HEK293T (cell line): ENCODE results near the gene LRP1B.

Source experiments
- CTCF ChIA-PET: fragments of 350-600 bp; formaldehyde crosslinking; extraction: SDS; loops from one replicate; lab custom pipeline; 2021; ENCODE audit warnings: antibody characterized with exemption, inconsistent platforms; lab: Yijun Ruan, JAX
- POLR2A ChIA-PET: fragments of 350-600 bp; formaldehyde crosslinking; extraction: SDS; loops from one replicate; lab custom pipeline; 2020; ENCODE audit warnings: antibody characterized with exemption, inconsistent platforms; lab: Yijun Ruan, JAX
- DNase-seq: peaks from one replicate; pipeline ENCODE4 v3.0.0; 2012; ENCODE audit warnings: mixed read lengths; ENCODE audit errors: extremely low spot score
- ARNT ChIP-seq: fragments of 450-650 bp; IDR thresholded peaks from 2 replicates; pipeline ENCODE4 v1.6.1; 2017; ENCODE audit warnings: mild to moderate bottlenecking
- BHLHE40 ChIP-seq: fragments of 450-650 bp; IDR thresholded peaks from 2 replicates; pipeline ENCODE4 v1.6.1; 2016; ENCODE audit warnings: mild to moderate bottlenecking, moderate library complexity, borderline replicate concordance
- CTBP1 ChIP-seq: fragments of 450-650 bp; IDR thresholded peaks from 2 replicates; pipeline ENCODE4 v1.6.1; 2016; ENCODE audit warnings: borderline replicate concordance
- ELF4 ChIP-seq: fragments of 450-650 bp; IDR thresholded peaks from 2 replicates; pipeline ENCODE4 v1.6.1; 2017; ENCODE audit warnings: antibody characterized with exemption
- FOXA1 ChIP-seq: fragments of 450-650 bp; IDR thresholded peaks from 2 replicates; pipeline ENCODE4 v1.6.1; 2016; ENCODE audit warnings: mild to moderate bottlenecking
- FOXK2 ChIP-seq: fragments of 450-650 bp; IDR thresholded peaks from 2 replicates; pipeline ENCODE4 v1.6.1; 2016; ENCODE audit warnings: mild to moderate bottlenecking
- FOXM1 ChIP-seq: fragments of 450-650 bp; IDR thresholded peaks from 2 replicates; pipeline ENCODE4 v1.6.1; 2017; ENCODE audit warnings: mild to moderate bottlenecking, borderline replicate concordance
- HDGF ChIP-seq: fragments of 450-650 bp; IDR thresholded peaks from 2 replicates; pipeline ENCODE4 v1.6.1; 2017; ENCODE audit warnings: antibody characterized with exemption, borderline replicate concordance
- L3MBTL2 ChIP-seq: fragments of 450-650 bp; conservative IDR thresholded peaks from 2 replicates; pipeline ENCODE4 v1.6.1; 2016; ENCODE audit warnings: mild to moderate bottlenecking
- LEF1 ChIP-seq: fragments of 450-650 bp; IDR thresholded peaks from 2 replicates; pipeline ENCODE4 v1.6.1; 2017; ENCODE audit warnings: mild to moderate bottlenecking, borderline replicate concordance
- NFRKB ChIP-seq: fragments of 450-650 bp; IDR thresholded peaks from 2 replicates; pipeline ENCODE4 v1.6.1; 2016; ENCODE audit warnings: mild to moderate bottlenecking, moderate library complexity
- PKNOX1 ChIP-seq: fragments of 450-650 bp; IDR thresholded peaks from 2 replicates; pipeline ENCODE4 v1.6.1; 2016
- SP1 ChIP-seq: fragments of 450-650 bp; IDR thresholded peaks from 2 replicates; pipeline ENCODE4 v1.6.1; 2017
- SUZ12 ChIP-seq: fragments of 450-650 bp; IDR thresholded peaks from 2 replicates; pipeline ENCODE4 v1.6.1; 2016; ENCODE audit warnings: mild to moderate bottlenecking
- TARDBP ChIP-seq: fragments of 450-650 bp; IDR thresholded peaks from 2 replicates; pipeline ENCODE4 v1.6.1; 2016
- ZNF384 ChIP-seq: fragments of 450-650 bp; IDR thresholded peaks from 2 replicates; pipeline ENCODE4 v1.6.1; 2016

LRP1B gene

GRCh38 chr2:142128105-142128504, 2.7 kb downstream of the LRP1B start:
- ChIA-PET CTCF (no interaction called here), POLR2A (no interaction called here)
- DNase-seq, result no peak
- TF ChIP-seq FOXK2, result no peak
- no peak for TF ChIP-seq FOXA1
- no peak for TF ChIP-seq TARDBP
- TF ChIP-seq SP1, result no peak
- TF ChIP-seq HDGF, result no peak
- no peak for TF ChIP-seq CTBP1
- no peak for TF ChIP-seq LEF1
- no peak for TF ChIP-seq ELF4
- no peak; the same call in 1 of the 2 replicates for TF ChIP-seq L3MBTL2
- TF ChIP-seq BHLHE40, result no peak

- CTCF ChIA-PET, result no interaction called here
- POLR2A ChIA-PET, result no interaction called here
- no peak for TF ChIP-seq CTBP1
- no peak for TF ChIP-seq HDGF
- no peak for TF ChIP-seq TARDBP
- DNase-seq, result no peak
Observed at GRCh38 chr2:142127248-142127647, 3.6 kb downstream of the LRP1B start.

GRCh38 chr2:142124706-142125105, 6.1 kb downstream of the LRP1B start:
- TF ChIP-seq ELF4 (no peak), SP1 (no peak), FOXA1 (no peak), SUZ12 (no peak), NFRKB (no peak), FOXK2 (no peak), L3MBTL2 (no peak), HDGF (no peak), CTBP1 (no peak), PKNOX1 (no peak), FOXM1 (no peak), BHLHE40 (no peak)
- ChIA-PET CTCF (no interaction called here), POLR2A (no interaction called here)
- DNase-seq, result no peak

- TF ChIP-seq ELF4 (no peak), ZNF384 (no peak), LEF1 (no peak), SUZ12 (no peak), FOXK2 (no peak), L3MBTL2 (no peak), NFRKB (no peak), PKNOX1 (no peak)
- ChIA-PET POLR2A (no interaction called here), CTCF (no interaction called here)
- DNase-seq, result no peak
Observed at GRCh38 chr2:142119347-142119746, 11.5 kb downstream of the LRP1B start.

- TF ChIP-seq PKNOX1, result peak; percentile 33; the same call in 1 of the 2 replicates
- no peak for TF ChIP-seq TARDBP
- DNase-seq, result no peak
- ChIA-PET CTCF (interaction anchor here (0.7 to 1.4 kb wide), 2 partner anchors 9 to 26 kb away, joined by 3 to 5 read pairs; no protein-coding TSS in a partner anchor), POLR2A (no interaction called here)
Observed at GRCh38 chr2:142112757-142113221, 18.0 kb downstream of the LRP1B start.

GRCh38 chr2:142104134-142104758, 26.6 kb downstream of the LRP1B start:
- no peak for DNase-seq
- ChIA-PET CTCF (no interaction called here), POLR2A (no interaction called here)

More at GRCh38 chr2:142104134-142104758, 26.6 kb downstream of the LRP1B start:
- TF ChIP-seq SUZ12, result no peak
- no peak for TF ChIP-seq NFRKB
- no peak for TF ChIP-seq L3MBTL2
- TF ChIP-seq TARDBP, result no peak
- no peak for TF ChIP-seq PKNOX1
- TF ChIP-seq ZNF384, result no peak
- no peak for TF ChIP-seq LEF1
- no peak for TF ChIP-seq SP1
- no peak for TF ChIP-seq FOXA1
- TF ChIP-seq ELF4, result no peak
- no peak for TF ChIP-seq BHLHE40
- TF ChIP-seq FOXM1, result no peak
- no peak for TF ChIP-seq FOXK2
- no peak for TF ChIP-seq CTBP1
- no peak for TF ChIP-seq ARNT
- no peak for TF ChIP-seq HDGF
